GM19455 (cell line): ENCODE data around the gene MXRA7.
"Not testable (repeated sequence)": the region's sequence is repeated elsewhere in the genome, so short reads cannot be mapped to it uniquely, and the experiment has no call there.

Experiments
- ATAC-seq: cut with Tn5 transposase; IDR thresholded peaks from one replicate; pipeline ENCODE4 v1.9.1; 2021; ENCODE audit not compliant: unreplicated experiment

Gene MXRA7

DNA sequence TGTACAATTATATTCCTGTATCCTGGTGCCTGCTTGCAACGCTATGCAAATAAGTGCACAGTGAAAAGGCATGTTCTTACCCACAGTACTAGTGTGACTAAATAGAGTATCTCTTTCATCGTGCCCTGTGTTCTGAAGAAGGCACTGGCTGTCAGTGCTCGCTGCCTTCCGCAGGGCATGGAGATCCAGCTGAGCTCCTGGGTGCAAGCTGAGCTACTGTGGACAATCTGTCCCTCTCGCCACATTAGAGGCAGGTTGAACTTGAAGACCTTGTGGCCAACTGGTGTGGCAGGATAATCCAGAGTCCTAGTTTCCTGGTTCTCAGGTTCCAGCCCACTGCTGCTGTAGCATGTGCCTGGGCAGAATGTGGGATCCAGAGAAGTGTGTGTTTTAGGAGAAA lies 65.3 kb downstream of the MXRA7 start:
- ATAC-seq, result no peak

- ATAC-seq, result no peak
These were observed 65.8 kb downstream of the MXRA7 start for GRCh38 chr17:76644995-76645394.

DNA sequence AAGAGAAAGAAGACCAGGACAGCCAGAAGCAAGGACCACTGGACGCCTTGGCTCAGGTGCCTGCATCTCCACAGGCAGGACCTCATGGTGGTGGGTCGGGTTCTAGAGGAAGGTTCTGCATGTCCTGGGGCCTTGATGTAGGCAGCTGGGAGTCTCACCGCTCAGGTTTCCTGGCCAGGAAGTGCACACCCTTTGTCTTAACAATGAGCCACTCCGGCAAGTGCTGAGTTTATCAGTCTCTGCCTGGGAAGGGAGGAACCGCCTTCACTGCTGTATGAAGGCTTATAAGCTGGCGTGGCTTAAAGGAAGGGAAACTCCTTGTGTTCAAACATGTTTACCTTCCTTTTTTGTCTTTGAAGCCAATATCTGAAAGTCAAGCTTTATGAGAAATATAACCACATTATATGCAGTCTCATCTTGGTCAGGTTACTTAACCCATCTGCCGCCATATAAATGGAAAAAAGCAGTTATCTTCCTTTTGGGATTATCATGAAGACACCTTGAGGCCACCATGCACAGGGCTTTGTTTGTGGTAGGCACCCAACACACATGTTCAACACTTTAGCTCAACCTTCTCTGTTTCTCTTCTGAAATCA lies 67.1 kb downstream of the MXRA7 start, which contains the start of gene ST6GALNAC1:
Gene ST6GALNAC1, minus strand, starts transcription at position 205 of the 596 bp plus-strand sequence. Its CDS starts 119 bp downstream, at position 86.
- no peak for ATAC-seq

- ATAC-seq, result no peak
These were observed 67.8 kb downstream of the MXRA7 start for GRCh38 chr17:76642994-76643393.

DNA sequence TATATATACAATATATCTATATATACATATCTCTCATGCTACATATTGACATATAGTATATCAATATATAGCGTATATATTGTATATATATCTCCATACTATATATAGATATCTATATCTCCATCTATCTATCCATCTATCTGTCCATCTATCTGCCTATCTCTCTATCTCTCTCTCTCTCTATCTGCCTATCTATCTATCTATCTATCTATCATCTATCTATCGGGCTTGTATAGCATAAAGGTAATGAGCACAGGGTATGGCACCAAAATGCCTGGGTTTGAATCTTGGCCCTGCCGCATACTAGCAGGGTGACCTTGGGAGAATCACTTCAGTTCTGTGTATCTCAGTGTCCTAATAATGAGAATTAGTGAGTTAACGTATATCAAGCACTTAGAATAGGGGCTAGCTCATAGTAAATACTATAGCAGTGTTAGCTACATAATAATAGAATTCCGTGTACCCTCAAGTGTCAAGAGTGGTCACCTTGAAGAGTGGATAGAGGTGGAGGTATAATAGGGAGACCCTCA lies 68.7 kb downstream of the MXRA7 start:
- ATAC-seq, result no peak

GRCh38 chr17:76641501-76641900 lies 69.3 kb downstream of the MXRA7 start:
- no peak for ATAC-seq

DNA sequence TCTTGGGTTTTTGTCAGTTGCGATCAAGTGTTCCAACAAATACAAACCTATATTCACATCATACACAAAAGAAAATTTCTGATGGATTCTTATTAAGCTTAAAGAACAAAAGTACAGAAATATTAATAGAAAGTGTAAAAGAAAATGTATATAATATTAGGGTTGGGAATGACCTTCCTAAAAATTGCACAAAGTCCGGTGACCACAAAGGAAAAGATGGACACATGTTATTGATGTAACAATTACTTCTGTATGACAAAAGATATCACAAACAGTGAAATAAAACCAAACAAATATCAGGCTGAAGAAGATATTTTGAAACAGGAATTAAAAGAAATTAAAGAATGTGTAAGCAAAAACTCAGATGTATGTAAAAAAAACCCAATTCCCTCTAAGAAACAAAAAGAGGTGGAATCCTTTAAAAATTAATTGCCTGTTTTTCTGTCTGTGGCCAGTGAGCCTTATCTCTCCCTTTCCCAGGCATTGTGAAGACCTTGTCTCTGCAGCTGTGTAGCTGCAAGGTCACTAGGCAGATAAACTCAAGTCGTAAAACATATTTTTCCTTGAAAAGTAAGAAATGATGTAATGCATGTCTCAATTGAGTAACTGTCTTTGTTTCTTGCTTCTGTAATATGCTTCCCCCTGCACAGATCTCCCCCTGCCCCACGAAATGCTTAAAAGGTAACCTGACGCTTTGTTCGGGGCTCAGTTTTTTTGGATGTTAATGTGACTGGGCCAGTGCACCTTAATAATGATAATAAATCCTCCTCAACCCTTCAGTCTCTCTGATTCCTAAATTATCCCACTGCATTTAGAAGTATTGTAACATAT lies 70.0 kb downstream of the MXRA7 start:
- no peak for ATAC-seq

DNA sequence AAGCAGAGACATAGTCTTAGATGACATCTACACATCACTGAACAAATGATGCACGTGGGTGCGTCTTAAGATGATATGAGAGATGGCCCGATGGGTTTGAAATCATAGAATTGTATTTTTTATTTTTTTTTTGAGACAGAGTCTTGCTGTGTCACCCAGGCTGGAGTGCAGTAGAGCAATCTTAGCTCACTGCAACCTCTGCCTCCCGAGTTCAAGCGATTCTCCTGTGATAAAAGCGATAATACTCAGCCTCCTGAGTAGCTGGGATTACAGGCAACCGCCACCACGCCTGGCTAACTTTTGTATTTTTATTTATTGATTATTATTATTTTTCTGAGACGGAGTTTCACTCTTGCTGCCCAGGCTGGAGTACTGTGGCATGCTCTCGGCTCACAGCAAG lies 72.5 kb downstream of the MXRA7 start:
- no peak for ATAC-seq

DNA sequence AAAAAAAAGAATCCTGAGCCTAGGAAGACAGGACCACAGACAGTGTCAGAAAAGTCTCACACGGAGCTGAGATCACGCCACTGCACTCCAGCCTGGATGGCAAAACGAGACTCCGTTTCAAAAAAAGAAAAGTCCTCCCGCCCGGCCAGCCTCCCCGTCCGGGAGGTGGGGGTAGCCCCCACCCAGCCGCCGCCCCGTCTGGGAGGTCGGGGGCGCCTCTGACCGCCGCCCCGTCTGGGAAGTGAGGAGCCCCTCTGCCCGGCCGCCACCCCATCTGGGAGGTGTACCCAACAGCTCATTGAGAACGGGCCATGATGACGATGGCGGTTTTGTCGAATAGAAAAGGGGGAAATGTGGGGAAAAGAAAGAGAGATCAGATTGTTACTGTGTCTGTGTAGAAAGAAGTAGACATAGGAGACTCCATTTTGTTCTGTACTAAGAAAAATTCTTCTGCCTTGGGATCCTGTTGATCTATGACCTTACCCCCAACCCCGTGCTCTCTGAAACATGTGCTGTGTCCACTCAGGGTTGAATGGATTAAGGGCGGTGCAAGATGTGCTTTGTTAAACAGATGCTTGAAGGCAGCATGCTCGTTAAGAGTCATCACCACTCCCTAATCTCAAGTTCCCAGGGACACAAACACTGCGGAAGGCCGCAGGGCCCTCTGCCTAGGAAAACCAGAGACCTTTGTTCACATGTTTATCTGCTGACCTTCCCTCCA lies 74.1 kb downstream of the MXRA7 start:
- not testable (repeated sequence) for ATAC-seq

GRCh38 chr17:76635659-76636360 lies 75.0 kb downstream of the MXRA7 start:
- ATAC-seq, result no peak

- ATAC-seq, result no peak
These were observed 75.7 kb downstream of the MXRA7 start for GRCh38 chr17:76635039-76635438.

- no peak for ATAC-seq
These were observed 77.0 kb downstream of the MXRA7 start for GRCh38 chr17:76633628-76634328.

GRCh38 chr17:76631821-76632565 lies 78.8 kb downstream of the MXRA7 start:
- no peak for ATAC-seq

DNA sequence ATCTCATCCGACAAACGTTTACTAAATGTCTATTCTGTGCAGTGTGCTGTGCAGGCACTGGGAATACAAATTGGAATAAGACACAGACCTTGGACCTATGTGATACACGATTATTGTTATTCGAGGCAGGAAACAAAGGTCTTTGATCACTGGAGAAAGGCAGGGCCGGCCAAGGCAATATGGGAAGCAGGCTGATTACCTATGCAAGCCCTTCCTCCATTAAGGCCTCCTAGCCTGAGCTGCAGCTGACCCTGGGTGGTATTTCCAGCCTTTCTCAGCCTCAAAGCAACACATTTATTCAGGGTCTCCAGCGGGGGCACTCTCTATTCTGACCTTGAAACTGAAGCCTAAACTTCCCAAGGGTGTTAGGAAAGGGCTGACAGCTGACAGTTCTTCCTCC lies 80.6 kb downstream of the MXRA7 start:
- no peak for ATAC-seq
